Lower leg skin (tissue), 3 donors: Measurements from ENCODE around the gene TIAM2.

ENCODE experiments used
- POLR2A ChIP-seq, 2 donors: fragments of 450-650 bp; IDR thresholded peaks; one replicate each; pipeline ENCODE4 v1.6.1; 2016 to 2017; ENCODE audit warnings: antibody characterized with exemption in 2 of 2, mild to moderate bottlenecking in 1 of 2, moderate library complexity in 1 of 2
- TF ChIP-seq, protein P1 (sequence below), 3 donors: fragments of 450-650 bp; IDR thresholded peaks; one replicate each; pipeline ENCODE4 v1.5.1; 2016; ENCODE audit warnings: antibody characterized with exemption in 3 of 3, mild to moderate bottlenecking in 3 of 3, moderate library complexity in 2 of 3

DNA sequence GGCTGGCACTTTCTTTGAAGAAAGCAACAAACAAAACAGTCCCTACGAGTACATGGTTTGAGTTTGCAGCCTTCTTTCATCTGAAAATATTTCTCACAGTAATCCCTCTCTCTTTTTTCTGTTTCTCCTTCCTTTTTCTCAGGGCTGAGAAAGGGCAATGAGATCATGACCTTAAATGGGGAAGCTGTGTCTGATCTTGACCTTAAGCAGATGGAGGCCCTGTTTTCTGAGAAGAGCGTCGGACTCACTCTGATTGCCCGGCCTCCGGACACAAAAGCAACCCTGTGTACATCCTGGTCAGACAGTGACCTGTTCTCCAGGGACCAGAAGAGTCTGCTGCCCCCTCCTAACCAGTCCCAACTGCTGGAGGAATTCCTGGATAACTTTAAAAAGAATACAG is 188.0 kb downstream of the TIAM2 start:
- TF ChIP-seq, protein P1, sequence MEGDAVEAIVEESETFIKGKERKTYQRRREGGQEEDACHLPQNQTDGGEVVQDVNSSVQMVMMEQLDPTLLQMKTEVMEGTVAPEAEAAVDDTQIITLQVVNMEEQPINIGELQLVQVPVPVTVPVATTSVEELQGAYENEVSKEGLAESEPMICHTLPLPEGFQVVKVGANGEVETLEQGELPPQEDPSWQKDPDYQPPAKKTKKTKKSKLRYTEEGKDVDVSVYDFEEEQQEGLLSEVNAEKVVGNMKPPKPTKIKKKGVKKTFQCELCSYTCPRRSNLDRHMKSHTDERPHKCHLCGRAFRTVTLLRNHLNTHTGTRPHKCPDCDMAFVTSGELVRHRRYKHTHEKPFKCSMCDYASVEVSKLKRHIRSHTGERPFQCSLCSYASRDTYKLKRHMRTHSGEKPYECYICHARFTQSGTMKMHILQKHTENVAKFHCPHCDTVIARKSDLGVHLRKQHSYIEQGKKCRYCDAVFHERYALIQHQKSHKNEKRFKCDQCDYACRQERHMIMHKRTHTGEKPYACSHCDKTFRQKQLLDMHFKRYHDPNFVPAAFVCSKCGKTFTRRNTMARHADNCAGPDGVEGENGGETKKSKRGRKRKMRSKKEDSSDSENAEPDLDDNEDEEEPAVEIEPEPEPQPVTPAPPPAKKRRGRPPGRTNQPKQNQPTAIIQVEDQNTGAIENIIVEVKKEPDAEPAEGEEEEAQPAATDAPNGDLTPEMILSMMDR (IDR thresholded peaks at IDR 0.05) = no peak
- no peak for TF ChIP-seq POLR2A (IDR thresholded peaks at IDR 0.05)
